Progenitor cell of endocrine pancreas (in vitro differentiated cells): ENCODE measurements around the gene GJA3. TPM values are rescaled to one million over a fixed set of nuclear protein-coding genes. Genes with fewer than 3 reads are reported as not detected.

Experiments
- DNase-seq: peaks from one replicate; pipeline ENCODE4 v3.0.0; 2021; ENCODE audit warnings: low spot score; ENCODE audit not compliant: unreplicated experiment
- H3K27ac Mint-ChIP-seq: 2 replicates; pipeline ENCODE4 v1.8.0; 2021; ENCODE audit warnings: mild to moderate bottlenecking, moderate library complexity, mixed read lengths
- H3K27me3 Mint-ChIP-seq: 2 replicates; pipeline ENCODE4 v1.8.0; 2021; ENCODE audit warnings: mixed read lengths
- H3K36me3 Mint-ChIP-seq: 2 replicates; pipeline ENCODE4 v1.8.0; 2022; ENCODE audit warnings: mixed read lengths; ENCODE audit not compliant: insufficient read depth
- H3K4me1 Mint-ChIP-seq: 2 replicates; pipeline ENCODE4 v1.8.0; 2021; ENCODE audit warnings: low read depth, mixed read lengths
- H3K4me3 Mint-ChIP-seq: 2 replicates; pipeline ENCODE4 v1.8.0; 2021; ENCODE audit warnings: low read depth, mild to moderate bottlenecking, moderate library complexity, mixed read lengths
- H3K9me3 Mint-ChIP-seq: 2 replicates; pipeline ENCODE4 v1.8.0; 2021; ENCODE audit warnings: low read depth, mixed read lengths
- total RNA-seq: library from RNA; stranded (reverse); gene quantifications from 2 replicates; pipeline ENCODE4 v1.2.1, GENCODE V29; 2021
- TF ChIP-seq, protein P1 (sequence below): fragments of 200-600 bp; sonication (generic); IDR thresholded peaks from one replicate; pipeline ENCODE4 v1.5.0; 2021; ENCODE audit warnings: antibody characterized with exemption, mild to moderate bottlenecking; ENCODE audit not compliant: unreplicated experiment

The GJA3 gene
- total RNA-seq, 1 donor from 2014 or later: 0.12 TPM

DNA sequence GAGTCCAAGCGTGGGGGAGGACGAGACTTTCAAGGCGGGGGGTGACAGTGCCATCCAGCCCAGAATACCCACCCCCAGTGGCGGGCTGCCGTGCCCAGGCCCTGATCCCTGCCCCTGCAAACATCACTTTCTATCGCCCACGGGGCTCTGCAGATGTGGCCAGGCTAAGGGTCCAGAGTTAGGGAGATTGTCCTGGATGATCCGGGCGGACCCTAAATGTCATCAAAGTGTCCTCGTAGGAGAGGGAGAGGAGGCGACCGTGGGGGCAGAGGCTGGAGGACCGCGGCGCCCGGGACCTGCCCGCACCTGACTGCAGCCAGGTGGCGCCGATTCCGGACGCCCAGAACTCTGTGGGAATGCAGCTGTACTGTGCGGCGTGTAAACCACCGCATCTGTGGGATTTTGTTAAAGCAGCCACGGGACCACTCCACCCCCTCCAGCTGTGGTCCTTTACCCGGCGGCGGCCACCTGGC is 32.4 kb downstream of the GJA3 start:
- H3K27ac Mint-ChIP-seq: peak overlapping the region; percentile 74
- peaks cover 1% of the 10 kb centered on the region for H3K4me1 Mint-ChIP-seq
- H3K27me3 Mint-ChIP-seq: peaks cover 12% of the 10 kb centered on the region
- peak overlapping the region; percentile 70 for H3K4me3 Mint-ChIP-seq
- DNase-seq: peak; percentile 21
- TF ChIP-seq, protein P1, sequence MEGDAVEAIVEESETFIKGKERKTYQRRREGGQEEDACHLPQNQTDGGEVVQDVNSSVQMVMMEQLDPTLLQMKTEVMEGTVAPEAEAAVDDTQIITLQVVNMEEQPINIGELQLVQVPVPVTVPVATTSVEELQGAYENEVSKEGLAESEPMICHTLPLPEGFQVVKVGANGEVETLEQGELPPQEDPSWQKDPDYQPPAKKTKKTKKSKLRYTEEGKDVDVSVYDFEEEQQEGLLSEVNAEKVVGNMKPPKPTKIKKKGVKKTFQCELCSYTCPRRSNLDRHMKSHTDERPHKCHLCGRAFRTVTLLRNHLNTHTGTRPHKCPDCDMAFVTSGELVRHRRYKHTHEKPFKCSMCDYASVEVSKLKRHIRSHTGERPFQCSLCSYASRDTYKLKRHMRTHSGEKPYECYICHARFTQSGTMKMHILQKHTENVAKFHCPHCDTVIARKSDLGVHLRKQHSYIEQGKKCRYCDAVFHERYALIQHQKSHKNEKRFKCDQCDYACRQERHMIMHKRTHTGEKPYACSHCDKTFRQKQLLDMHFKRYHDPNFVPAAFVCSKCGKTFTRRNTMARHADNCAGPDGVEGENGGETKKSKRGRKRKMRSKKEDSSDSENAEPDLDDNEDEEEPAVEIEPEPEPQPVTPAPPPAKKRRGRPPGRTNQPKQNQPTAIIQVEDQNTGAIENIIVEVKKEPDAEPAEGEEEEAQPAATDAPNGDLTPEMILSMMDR: peak; percentile 52
- no peaks in the 10 kb centered on the region for H3K9me3 Mint-ChIP-seq
- no peaks in the 10 kb centered on the region for H3K36me3 Mint-ChIP-seq

DNA sequence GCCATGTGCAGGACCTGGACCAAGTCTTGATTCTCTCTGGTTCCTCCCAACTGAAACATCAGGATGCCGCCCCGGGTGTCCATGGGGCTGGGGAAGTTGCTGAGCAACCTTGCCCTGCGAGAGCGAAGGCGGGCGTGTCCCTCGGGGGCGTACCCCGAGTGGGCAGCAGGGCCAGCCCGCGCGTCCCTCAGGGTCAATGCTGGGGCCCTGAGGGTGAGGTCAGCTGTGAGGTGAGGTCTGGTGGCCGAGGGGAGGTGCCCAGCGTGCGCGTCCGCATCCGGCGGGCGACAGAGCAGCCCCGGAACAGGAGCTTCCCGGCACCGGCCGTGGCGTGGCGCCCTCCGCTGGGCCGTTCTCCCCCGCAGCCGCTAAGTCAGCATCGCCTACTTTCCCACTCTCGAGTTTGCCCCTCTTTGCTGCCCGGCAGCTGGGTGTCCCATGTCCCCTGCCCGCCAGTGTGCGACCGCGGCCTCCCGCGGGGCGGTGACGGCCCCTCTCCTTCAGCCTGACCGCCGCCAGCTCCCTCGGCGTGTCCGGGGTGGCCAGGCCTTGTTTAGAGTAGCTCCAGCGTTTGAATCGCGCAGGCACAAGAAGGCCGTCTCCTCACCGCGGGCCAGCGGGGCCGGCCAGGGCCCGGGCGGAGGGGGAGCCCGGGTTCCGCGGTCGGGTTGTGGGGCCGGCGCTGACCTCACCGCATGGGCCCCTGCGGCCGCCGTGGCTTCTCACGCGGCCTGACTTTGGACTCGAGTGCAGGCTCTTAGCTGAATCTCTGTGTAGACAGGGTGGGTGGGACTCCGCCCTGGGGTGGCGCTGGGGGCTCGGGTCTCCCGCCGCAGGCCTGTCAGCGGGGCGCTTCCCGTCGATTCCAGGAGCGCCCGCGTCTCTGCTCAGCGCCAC is 33.0 kb downstream of the GJA3 start:
- Mint-ChIP-seq H3K36me3 (no peaks in the 10 kb centered on the region), H3K27ac (peak overlapping the region; percentile 23), H3K27me3 (peaks cover 15% of the 10 kb centered on the region), H3K9me3 (no peaks in the 10 kb centered on the region), H3K4me3 (peak overlapping the region; percentile 70), H3K4me1 (peaks cover 1% of the 10 kb centered on the region)
- peak; percentile 57 for DNase-seq
- TF ChIP-seq, protein P1: peak; percentile 54

DNA sequence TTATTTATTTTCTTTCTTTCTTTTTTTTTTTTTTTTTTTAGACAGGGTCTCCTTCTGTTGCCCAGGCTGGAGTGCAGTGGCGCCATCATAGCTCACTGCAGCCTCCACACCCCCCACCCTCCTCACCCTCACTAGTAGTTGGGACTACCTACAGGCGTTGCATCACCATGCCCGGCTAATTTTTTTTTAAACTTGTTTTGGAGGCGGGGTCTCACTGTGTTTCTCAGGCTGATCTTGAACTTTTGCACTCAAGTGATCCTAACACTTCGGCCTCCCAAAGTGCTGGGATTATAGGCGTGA is 33.6 kb downstream of the GJA3 start:
- no peaks in the 10 kb centered on the region for H3K9me3 Mint-ChIP-seq
- peaks cover 1% of the 10 kb centered on the region for H3K4me1 Mint-ChIP-seq
- H3K4me3 Mint-ChIP-seq: peak overlapping the region; percentile 65
- H3K27me3 Mint-ChIP-seq: peaks cover 15% of the 10 kb centered on the region
- TF ChIP-seq, protein P1: no peak
- H3K27ac Mint-ChIP-seq: no peak overlapping the region
- no peaks in the 10 kb centered on the region for H3K36me3 Mint-ChIP-seq
- DNase-seq: no peak

DNA sequence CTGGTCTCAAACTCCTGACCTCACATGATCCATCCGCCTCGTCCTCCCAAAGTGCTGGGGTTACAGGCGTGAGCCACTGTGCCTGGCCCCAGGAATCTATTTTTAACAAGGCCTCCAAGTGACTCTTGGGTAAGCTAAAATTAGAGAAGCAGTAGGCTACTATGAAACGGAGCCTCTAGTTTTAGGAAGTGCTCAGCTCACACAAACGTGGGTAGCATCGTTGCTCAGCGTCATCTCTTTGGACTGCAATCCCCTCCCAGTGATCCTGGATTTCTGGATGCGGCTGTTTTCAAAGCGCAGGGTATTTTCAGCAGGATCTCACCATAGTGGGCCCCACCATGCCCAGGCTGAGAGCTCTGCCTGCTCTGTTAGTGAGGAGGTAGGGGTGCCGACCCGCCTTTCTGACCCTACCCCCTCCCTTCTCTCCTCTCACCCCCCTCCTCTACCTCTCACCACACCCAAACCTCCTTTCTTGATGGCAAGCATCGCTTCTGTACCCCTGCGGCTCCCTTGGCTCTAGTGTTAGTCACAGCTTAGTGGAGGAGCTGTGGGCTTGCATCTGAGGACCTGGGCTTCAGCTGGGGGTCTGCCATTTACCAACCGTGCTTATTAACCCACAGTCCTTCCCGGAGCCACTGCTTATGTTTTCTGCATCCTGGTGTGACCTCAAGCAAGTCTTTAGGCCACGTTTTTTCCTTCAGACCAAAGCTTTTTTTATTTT is 34.2 kb downstream of the GJA3 start:
- Mint-ChIP-seq H3K4me3 (no peak overlapping the region), H3K36me3 (no peaks in the 10 kb centered on the region), H3K27ac (no peak overlapping the region), H3K9me3 (no peaks in the 10 kb centered on the region), H3K27me3 (peaks cover 15% of the 10 kb centered on the region), H3K4me1 (peaks cover 1% of the 10 kb centered on the region)
- TF ChIP-seq, protein P1: no peak
- DNase-seq: no peak

DNA sequence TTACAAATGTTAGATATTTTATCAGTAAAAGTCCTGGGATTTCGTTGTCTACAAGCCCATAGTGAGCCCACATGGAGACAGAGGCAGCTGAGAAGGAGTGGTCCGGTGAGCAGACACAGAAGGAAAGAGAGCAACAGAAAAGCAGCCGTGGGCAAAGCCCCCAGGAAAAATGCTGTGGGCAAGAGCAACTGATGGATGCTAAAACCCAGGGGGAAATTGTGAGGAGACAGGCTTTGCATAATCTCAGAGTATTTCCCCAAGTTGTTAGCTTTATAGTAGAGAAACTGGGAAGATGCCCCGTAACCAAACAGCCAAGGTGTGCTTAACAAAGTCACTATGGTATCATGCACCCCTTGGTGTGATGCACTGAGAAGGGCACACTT is 35.1 kb downstream of the GJA3 start:
- Mint-ChIP-seq H3K27ac (no peak overlapping the region), H3K9me3 (no peaks in the 10 kb centered on the region), H3K4me3 (no peak overlapping the region)

More for the DNA sequence above, 35.1 kb downstream of the GJA3 start:
- peaks cover 15% of the 10 kb centered on the region for H3K27me3 Mint-ChIP-seq
- H3K36me3 Mint-ChIP-seq: no peaks in the 10 kb centered on the region
- H3K4me1 Mint-ChIP-seq: peaks cover 3% of the 10 kb centered on the region
- TF ChIP-seq, protein P1: no peak
- DNase-seq: no peak
